GM19467 (cell line): ENCODE measurements around the gene CDADC1.
A peak's percentile ranks its signal among the peaks of the same experiment; 100 is the strongest.

Source experiments
- ATAC-seq: cut with Tn5 transposase; IDR thresholded peaks from one replicate; pipeline ENCODE4 v1.9.1; 2021; ENCODE audit warnings: mild to moderate bottlenecking, moderate library complexity; ENCODE audit not compliant: unreplicated experiment

Gene CDADC1

DNA sequence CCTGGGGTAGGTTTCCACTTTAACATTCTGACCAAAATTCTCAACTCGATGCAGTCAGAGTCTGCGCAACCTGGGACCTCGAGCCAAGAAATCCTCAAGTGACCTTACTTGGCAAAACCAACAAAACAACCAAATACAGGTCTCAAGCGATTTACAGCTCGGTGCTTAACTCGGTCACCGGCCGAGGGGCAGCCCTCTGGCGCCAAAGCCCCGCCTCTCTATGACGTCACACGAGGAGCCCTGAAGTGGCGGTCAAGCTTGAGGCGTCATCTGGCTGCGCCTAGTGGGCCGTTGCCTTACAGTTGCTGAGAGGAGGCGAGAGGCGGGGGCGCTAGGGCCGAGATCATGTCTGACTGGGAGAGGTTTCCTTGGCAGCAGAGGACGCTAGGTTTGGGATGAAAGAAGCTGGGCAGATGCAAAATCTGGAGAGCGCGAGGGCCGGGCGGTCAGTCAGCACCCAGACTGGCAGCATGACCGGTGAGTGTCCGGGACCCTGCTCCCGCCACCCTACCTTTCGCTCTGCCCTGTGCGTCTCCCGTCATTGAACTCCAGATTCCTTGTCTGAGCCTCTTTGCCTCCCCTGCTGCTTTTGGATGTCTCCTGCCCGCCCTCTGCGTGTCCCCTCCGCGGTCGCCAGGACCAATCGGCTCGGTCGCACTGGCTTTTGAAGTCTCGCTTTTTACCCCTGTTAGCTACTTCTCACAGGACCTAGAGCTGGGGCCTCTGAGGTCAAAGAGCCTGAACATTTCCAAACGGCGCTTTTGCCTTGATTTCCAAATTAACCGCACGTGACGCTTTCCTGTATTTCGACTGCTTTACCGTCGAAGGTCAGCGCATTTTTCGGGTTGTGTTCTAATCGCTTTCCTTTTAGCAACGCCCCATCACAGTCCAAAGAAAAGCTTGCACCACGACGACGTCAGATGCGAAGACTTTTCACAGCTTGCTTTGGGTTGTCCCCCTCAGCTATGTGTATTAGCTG, at the start of gene CDADC1:
TSS of gene CDADC1 (plus strand) at position 283 of the 979 bp plus-strand sequence. CDS start at position 396, 113 bp downstream.
- ATAC-seq = peak; percentile 98

DNA sequence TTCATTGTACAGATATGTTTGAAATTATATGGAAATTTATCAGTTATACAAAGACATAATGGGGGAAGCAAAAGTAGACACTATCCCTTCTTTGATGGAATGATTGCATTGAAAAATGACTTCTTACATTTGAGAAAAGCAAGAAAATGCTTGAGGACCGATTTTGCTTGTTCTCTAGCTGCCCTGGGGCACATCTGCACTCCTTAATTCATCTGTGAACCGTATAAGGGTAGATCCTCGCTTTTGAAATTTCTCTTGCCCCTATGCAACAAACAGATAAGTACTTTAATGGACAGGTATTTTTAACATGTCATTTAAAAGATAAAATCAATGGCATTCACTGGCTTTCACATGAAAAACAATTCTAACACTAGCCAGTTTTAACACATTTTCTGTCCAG, 41.1 kb upstream of the CDADC1 start:
- ATAC-seq = no peak

DNA sequence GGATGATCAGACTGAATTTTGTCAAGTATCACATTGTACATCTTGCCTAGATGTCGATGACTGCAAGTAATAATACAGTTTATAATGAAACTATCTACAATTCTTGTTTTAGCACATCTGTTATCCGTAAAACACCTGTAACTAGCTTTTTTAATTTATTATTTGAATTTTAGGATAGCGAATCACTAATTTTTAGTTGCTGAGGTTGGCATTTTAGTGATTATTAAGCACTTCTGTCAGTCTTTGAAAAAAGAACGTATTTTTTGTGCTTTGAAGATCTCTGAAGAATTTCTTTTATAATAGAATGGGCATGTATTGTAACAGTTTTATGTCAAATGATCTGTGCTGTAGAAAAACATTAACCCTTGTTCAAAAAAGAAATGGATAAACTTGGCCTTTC, 39.1 kb upstream of the CDADC1 start:
- ATAC-seq = no peak

DNA sequence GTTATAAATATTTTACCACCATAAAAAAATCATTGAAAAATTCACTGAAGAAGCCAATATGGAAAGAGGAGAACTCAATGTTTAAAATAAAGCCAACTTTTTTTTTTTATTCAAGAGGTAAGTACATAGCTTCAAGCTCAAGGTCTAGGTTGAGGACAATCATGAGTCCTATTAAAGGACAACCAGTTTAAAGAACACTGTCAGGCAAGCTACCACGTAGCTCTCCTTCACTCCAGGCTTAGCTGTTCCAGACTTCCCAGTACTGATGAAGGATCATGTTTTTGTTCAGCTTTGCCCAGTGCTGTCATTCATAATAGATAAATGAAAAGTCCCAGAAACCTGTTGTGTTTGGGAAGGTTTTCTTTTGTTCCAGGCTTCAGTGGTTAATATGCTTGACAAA, 37.6 kb upstream of the CDADC1 start:
- no peak for ATAC-seq

DNA sequence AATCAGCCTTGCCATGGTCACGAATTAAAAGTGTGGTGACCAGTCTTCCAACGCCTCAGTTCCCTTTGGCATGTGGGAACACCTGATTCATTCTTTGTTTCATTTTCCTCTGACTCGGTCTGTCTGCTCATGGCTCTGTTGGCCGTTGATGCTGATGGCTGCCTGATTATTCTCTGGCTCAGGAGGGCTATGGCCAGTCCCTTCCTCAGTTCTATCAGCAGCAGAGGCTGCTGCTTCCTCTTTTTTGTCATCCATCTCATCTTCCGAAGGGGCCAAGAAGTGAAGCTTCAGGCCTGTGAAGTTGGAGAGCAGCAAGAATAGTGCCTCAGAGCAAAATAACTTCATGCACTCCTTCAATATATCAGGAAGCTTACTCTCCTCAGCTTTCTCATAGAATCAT, 37.1 kb upstream of the CDADC1 start:
- no peak for ATAC-seq

DNA sequence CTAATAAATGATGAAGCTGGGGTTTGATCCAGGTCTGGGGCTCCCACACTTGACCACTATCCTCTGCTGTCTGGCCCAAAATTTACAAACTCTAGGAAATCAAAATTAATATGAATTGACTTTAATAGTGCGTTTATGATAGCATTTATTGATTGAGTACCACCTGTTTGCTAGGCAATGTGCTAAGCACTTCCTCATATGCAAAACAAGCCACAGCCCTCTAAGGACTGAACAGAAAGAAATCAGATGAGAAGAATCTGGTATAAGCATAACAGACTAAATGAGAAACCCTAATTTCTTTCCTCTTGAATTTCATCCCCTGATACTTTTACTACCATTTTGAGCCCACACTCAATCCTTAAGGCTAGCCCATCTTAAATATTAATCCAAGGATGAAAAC, 34.2 kb upstream of the CDADC1 start:
- no peak for ATAC-seq

DNA sequence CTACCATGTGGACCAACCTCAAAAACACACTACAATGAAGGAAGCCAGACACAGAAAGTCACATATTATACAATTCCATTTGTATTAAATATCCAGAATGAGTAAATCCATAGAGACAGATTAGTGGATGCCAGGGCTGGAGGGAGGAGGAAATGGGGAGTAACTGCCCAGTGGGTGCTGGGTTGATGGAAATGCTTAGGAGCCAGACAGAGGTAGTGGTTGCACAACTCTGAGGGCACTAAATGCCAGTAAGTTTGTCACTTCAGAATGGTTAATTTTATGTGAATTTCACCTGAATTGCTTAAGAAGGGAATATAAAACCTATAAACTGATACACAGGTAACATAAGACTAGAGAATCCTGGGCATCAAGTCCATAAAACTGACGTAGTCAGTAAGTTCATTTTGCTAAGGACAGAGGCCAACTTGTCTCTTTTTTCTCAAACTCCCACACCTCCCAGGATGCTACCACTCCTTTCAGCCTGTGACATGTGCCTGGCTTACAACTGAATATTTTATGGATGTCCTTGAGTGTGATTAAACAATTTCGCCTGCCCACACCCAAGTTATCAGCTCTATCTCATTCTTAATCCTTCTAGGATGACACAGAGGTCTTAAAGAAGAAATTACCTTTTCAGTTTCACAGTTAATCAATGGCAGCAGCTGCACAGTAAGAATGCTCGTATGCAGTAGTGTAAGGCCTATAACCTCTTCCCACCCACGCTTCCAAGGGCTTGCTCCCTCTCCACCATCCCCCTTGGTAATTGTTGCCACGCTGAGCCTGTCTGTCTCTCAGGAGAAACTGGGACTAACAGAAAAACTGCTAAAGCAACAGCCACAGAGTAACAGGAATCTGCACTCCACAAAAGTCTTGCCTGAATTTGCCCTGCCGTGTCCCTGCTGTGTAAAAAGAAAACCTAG, 33.5 kb upstream of the CDADC1 start:
- ATAC-seq = no peak

DNA sequence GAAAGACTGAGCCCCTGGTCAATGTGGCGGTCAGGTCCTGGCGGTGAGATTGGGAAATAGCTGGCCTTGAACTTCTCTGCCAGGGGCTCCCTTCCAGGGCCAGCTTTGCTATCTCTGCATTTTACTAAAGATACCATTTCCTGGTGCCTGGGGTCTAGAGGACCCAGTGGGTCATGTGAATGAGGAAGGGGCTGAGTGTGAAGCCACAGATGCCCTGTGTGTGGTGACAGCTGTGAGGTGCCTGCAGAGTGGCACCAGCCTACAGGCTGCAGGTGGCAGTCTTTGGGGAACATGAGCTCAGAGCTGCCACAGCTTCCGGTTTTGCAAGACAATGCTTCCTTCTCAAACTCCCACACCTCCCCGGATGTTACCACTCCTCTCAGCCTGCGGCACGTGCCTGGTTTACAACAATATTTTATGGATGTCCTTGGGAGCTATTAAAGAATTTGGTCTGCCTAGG, 32.8 kb upstream of the CDADC1 start:
- no peak for ATAC-seq

DNA sequence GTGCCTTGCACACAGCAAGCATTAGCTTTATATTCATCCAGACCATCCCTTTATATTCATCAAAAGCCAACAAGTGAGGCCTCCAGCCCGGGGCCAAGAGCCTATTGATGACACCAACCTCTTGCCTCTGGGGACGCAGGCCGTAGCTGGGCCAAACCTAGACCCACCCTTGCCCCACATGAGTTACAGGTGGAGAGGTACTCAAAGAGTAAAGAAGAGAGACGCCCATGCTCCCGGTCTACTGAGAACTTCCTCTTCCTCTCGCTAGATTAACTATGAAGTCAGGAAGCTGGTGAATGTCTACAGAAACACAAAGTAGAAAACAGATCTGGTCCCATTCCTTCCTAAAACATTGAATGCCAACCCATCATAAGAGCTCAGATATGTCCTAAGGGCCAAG, 31.4 kb upstream of the CDADC1 start:
- ATAC-seq = no peak

DNA sequence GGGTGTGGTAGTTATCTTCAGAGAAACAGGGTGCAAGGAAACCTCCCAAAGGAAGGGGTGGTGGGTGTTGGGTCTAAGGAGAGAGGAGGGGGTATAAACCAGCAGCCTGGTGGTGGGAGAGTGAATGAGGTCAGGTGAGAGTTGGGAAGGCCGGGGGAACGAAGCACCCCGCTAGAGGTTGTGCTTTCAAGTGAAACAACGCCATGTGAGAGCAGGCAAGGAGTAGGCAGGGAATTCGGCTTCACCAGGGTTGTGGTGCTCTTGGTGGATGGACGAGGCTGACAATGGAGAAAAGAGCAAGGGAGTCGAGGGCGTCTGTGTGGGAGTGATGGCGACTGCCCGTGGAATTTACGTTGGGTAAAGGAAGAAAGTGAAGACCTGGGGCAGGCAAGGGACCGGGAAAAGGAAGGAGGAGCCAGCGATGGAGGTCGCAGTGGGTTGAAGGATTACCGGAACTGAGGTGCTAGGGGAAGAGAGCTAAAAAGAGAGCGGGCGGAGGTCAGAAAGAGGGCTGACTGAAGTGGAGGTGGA, 29.7 kb upstream of the CDADC1 start:
- ATAC-seq = no peak

DNA sequence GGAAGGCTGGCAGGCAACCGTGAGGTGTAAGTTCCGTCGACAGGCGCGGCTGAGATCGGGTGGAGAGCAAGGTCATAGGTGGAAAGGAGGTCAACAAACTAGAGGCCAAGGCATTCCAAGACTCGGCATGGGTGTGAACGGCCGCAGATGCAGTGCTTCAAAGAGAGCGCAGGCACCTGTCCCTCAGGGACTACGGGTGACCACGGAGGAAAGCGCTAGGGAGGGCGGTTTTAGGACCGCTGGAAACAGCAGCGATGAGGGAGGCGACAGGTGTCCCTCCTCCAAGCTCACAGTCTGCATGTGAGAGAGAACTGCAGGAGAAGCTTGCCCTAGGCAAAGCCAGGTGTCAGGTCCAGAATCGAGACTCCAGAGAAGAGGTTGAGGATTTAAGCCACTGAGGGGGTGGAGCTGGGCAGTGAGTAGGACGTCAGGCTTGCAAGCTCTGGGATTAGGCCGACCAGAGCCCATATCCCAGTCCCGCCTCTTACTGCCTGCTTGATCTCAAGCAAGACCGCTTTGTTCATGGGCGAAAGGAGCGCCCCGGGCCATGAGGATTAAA, 29.2 kb upstream of the CDADC1 start:
- ATAC-seq = no peak

DNA sequence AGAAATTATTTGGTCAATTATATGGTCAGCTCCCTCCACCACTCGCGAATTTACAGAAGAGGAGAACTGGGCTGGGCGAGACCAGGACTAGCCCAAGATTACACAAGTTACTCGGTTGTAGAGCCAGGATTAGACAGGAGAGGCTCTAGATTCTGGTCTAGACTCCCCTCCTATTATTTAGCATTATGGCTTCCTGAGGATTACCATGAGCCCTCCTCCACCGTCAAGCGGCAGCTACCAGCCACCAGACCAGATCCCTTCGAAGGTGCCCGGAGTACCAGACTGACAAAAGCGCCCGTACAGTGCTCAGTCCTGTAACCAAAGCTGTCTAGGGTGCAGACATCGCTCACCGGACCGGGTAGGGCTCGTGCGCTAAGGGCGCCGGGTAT, 28.1 kb upstream of the CDADC1 start:
- ATAC-seq = no peak

DNA sequence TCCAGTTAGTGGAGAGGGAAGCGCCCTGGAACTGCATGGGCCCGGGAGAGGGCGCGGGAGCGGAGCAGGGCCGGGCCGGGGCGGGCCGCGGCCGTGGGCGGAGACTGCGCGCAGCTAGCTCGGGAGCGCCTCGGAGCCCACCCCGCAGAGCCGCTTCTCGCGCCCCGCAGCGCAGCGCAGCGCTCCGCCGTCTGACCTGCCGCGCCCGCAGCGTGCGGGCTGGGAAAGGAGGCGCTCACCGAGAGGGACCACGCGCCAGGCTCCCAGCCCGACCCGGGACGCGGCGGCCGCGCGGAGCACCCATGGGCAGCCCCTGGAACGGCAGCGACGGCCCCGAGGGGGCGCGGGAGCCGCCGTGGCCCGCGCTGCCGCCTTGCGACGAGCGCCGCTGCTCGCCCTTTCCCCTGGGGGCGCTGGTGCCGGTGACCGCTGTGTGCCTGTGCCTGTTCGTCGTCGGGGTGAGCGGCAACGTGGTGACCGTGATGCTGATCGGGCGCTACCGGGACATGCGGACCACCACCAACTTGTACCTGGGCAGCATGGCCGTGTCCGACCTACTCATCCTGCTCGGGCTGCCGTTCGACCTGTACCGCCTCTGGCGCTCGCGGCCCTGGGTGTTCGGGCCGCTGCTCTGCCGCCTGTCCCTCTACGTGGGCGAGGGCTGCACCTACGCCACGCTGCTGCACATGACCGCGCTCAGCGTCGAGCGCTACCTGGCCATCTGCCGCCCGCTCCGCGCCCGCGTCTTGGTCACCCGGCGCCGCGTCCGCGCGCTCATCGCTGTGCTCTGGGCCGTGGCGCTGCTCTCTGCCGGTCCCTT, 27.5 kb upstream of the CDADC1 start, which contains the start of gene MLNR:
TSS of gene MLNR (plus strand) at position 303 of the 820 bp plus-strand sequence. CDS start at position 303, 0 bp downstream.
- no peak for ATAC-seq

DNA sequence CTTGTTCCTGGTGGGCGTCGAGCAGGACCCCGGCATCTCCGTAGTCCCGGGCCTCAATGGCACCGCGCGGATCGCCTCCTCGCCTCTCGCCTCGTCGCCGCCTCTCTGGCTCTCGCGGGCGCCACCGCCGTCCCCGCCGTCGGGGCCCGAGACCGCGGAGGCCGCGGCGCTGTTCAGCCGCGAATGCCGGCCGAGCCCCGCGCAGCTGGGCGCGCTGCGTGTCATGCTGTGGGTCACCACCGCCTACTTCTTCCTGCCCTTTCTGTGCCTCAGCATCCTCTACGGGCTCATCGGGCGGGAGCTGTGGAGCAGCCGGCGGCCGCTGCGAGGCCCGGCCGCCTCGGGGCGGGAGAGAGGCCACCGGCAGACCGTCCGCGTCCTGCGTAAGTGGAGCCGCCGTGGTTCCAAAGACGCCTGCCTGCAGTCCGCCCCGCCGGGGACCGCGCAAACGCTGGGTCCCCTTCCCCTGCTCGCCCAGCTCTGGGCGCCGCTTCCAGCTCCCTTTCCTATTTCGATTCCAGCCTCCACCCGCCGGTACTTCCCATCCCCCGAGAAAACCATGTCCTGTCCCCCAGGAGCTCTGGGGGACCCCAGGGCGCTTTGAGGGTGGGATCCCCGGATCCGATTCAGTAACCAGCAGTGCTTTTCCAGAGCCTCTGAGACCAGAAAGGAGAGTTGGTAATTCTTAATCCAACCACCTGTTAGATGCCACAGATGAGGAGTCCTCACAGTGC, 26.7 kb upstream of the CDADC1 start:
- ATAC-seq = no peak

DNA sequence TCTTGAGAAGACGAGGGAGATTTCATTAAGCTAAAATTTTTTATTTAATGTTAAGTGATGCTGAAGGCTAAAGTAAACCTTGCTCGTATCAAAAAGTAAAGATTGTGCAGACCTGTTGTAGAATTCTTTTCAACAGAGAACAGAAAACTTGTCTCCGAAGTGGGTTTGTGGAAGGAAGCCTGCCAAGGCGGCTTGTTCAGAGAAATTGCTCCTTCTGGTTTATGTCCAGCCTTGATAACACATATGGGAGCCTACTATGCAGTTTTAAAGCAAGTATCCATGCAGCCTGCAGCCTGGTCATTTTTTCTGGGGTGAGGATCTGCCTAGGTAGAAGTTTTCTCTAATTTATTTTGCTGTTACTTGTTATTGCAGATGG, 26.1 kb upstream of the CDADC1 start:
- no peak for ATAC-seq

DNA sequence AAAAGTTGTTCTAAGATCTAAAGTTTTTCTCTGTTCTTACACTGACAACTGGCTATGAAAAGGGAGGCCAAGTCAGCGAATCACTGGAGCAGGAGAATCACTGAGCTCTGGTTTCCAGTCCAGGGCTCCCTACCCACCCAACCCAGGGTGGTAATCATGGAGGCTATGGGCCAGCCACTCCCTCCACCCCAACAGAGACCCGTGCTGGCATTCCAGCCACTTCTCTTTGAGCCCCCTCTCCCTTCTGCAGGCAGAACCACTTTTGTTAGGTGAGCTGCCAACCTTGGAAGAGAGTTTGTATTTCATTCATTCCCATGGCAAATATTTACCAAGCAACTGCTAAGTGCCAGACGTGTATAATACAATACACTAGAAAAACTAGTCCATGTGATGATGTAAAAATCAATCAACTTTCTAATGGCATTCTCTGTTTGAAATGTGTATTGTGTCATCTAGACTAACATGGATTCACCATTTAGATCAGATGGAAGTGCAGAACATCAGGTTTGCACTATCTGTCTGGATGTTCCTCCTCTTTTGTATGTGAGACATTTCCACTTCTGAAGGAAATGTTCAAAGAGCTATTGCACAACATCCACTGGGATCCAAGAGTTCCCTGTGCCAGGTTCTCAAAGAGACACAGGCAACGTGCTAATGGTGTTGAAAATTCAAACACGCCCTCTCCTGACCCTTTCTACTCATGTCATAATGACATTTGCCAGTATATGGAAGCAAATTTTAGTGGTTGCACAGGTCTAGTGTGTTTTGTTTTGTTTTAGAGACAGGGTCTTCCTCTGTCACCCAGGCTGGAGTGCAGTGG, 22.3 kb upstream of the CDADC1 start:
- no peak for ATAC-seq

DNA sequence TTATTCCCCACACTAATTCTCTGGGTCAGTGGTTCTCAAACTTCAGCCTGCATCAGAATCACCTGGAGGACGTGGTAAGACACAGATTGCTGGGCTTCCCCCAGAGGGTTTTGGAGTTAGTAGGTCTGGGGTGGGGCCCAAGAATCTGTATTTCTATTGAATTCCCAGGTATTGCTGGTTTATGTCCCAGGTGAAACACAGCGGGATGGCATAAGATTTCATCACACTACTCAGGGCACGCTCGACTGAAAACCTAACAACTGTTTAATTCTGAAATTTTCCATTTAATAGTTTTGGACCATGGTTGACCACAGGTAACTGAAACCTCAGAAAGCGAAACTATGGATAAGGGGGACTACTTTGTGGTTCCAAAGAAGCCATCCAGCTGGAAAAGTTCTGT, 21.1 kb upstream of the CDADC1 start:
- ATAC-seq = no peak

DNA sequence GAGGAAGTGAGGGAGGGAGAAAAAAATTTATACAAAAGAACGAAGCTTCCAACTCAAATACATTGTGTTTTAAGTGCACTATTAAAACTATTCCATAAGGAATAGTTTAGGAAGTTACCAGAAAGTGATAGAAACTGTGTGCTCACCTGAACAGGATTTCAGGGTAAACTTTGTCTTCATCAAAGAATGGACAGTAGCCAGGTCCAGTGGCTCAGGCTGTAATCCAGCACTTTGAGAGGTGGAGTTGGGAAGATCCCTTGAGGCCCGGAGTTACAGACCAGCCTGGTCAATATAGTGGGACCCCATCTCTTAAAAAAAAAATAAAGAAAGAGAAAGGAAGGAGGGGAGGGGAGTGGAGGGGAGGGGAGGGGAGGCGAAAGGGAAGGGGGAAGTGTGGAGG, 13.0 kb upstream of the CDADC1 start:
- no peak for ATAC-seq
